K562 (cell line): ENCODE data around the gene NACC1. TPM values are rescaled to one million over a fixed set of nuclear protein-coding genes. Genes with fewer than 3 reads are reported as not detected.
A peak's percentile ranks its signal among the peaks of the same experiment; 100 is the strongest.

ENCODE experiments used
- CBX8 ChIP-seq: fragments of 200-600 bp; sonication (generic); IDR thresholded peaks from 2 replicates; pipeline ENCODE4 v1.6.1; 2012; ENCODE audit warnings: borderline replicate concordance, mixed run types, low read depth, mild to moderate bottlenecking, moderate library complexity, mixed read lengths, low read length, control low read depth, inconsistent platforms; ENCODE audit not compliant: poor library complexity, severe bottlenecking; ENCODE audit errors: extremely low read depth
- CREBBP ChIP-seq: IDR thresholded peaks from one replicate; pipeline ENCODE4 v1.6.1; 2012; ENCODE audit warnings: low read depth, mild to moderate bottlenecking, control low read depth, inconsistent platforms, low read length
- DDX20 ChIP-seq: fragments of 450-650 bp; IDR thresholded peaks from 2 replicates; pipeline ENCODE4 v1.6.1; 2016; ENCODE audit warnings: missing genetic modification characterization, low read depth, mild to moderate bottlenecking, missing compliant biosample characterization, moderate library complexity
- HDAC2 ChIP-seq: fragments of 450-650 bp; IDR thresholded peaks from 2 replicates; pipeline ENCODE4 v1.6.1; 2016; ENCODE audit warnings: mild to moderate bottlenecking
- KDM2B ChIP-seq: fragments of 250-450 bp; sonication (Bioruptor Pico); IDR thresholded peaks from 2 replicates; pipeline ENCODE4 v1.8.0; 2021; ENCODE audit warnings: mild to moderate bottlenecking, moderate library complexity
- KDM5B ChIP-seq: fragments of 200-600 bp; sonication (generic); IDR thresholded peaks from 2 replicates; pipeline ENCODE4 v1.6.1; 2012; ENCODE audit warnings: low read depth, mild to moderate bottlenecking, moderate library complexity, low read length, control low read depth, inconsistent platforms; ENCODE audit not compliant: insufficient replicate concordance
- KHSRP ChIP-seq: fragments of 450-650 bp; IDR thresholded peaks from 2 replicates; pipeline ENCODE4 v1.6.1; 2017
- NFE2 ChIP-seq: IDR thresholded peaks from 2 replicates; pipeline ENCODE4 v1.6.1; 2014; ENCODE audit warnings: antibody characterized with exemption, low read depth
- NFIC ChIP-seq: fragments of 450-650 bp; IDR thresholded peaks from 2 replicates; pipeline ENCODE4 v1.6.1; 2017; ENCODE audit warnings: mild to moderate bottlenecking, inconsistent platforms
- OTX1 ChIP-seq: fragments of 450-650 bp; formaldehyde crosslinking; IDR thresholded peaks from 2 replicates; pipeline ENCODE4 v1.4.0; 2022; ENCODE audit warnings: mild to moderate bottlenecking
- PHF21A ChIP-seq: fragments of 450-650 bp; IDR thresholded peaks from 2 replicates; pipeline ENCODE4 v1.6.1; 2017; ENCODE audit warnings: low read depth, borderline replicate concordance
- PHTF2 ChIP-seq: fragments of 250-450 bp; sonication (Bioruptor Pico); IDR thresholded peaks from 2 replicates; pipeline ENCODE4 v1.5.0; 2021; ENCODE audit warnings: mild to moderate bottlenecking
- WHSC1 ChIP-seq: IDR thresholded peaks from one replicate; pipeline ENCODE4 v1.6.1; 2012; ENCODE audit warnings: low read length, control low read depth, inconsistent platforms
- ZFP36 ChIP-seq: fragments of 150-350 bp; IDR thresholded peaks from 2 replicates; pipeline ENCODE4 v1.6.1; 2018; ENCODE audit warnings: low read length, low read depth; ENCODE audit not compliant: partially characterized antibody
- ZNF140 ChIP-seq: fragments of 250-450 bp; sonication (Bioruptor Pico); IDR thresholded peaks from 2 replicates; pipeline ENCODE4 v1.8.0; 2021; ENCODE audit warnings: moderate library complexity, mild to moderate bottlenecking, inconsistent platforms
- ZNF184 ChIP-seq: sonication (generic); formaldehyde crosslinking; IDR thresholded peaks from 2 replicates; pipeline ENCODE4 v1.5.0; 2020; ENCODE audit warnings: missing genetic modification reagents
- ZNF561 ChIP-seq: fragments of 450-650 bp; formaldehyde crosslinking; conservative IDR thresholded peaks from 2 replicates; pipeline ENCODE4 v1.4.0; 2020; ENCODE audit warnings: mild to moderate bottlenecking, moderate library complexity
- polyA plus RNA-seq, 8 experiments: library from polyadenylated mRNA; depleted of rRNA in 4 of 8; stranded (reverse) in 5 of 8; unstranded in 3 of 8; fragments of >200 nt; fragmentation: Nextera tagmentation in 2 of 8; fragmentation: Illumina TruSeq in 1 of 8; extraction: Ambion mirVana in 2 of 8; extraction: Trizol in 1 of 8; gene quantifications; 2 replicates each; pipeline versions ENCODE4 v1.2.1 to v1.2.3, GENCODE V29; 2011 to 2014; ENCODE audit warnings: inconsistent platforms in 1 of 8, missing spikeins in 1 of 8
- total RNA-seq, 7 experiments: library from RNA; depleted of rRNA in 6 of 7; stranded (reverse); fragments of >200 nt in 6 of 7; fragmentation: Illumina TruSeq in 2 of 7; extraction: Trizol in 2 of 7; gene quantifications; 2 replicates each; pipeline versions ENCODE4 v1.2.1 to v1.2.3, GENCODE V29; 2011 to 2021; ENCODE audit warnings: low replicate concordance in 1 of 7
- TF ChIP-seq, protein P1 (sequence below): sonication (generic); formaldehyde crosslinking; IDR thresholded peaks from 2 replicates; pipeline ENCODE4 v1.8.1; 2023; ENCODE audit warnings: mild to moderate bottlenecking, missing genetic modification reagents, moderate library complexity
- TF ChIP-seq, protein P2 (sequence below): sonication (generic); formaldehyde crosslinking; IDR thresholded peaks from 2 replicates; pipeline ENCODE4 v1.8.0; 2023; ENCODE audit warnings: mild to moderate bottlenecking, missing genetic modification reagents
- TF ChIP-seq, protein P3 (sequence below): sonication (generic); formaldehyde crosslinking; IDR thresholded peaks from 2 replicates; pipeline ENCODE4 v1.8.1; 2023; ENCODE audit warnings: mild to moderate bottlenecking, missing genetic modification reagents
- TF ChIP-seq, protein P4 (sequence below): fragments of 250-450 bp; sonication (Bioruptor Pico); IDR thresholded peaks from 2 replicates; pipeline ENCODE4 v1.5.0; 2021

The NACC1 gene
- total and polyA plus RNA-seq, 9 of the 15 experiments (the other 6 are each of a cell fraction or from before 2014, with no cell fraction given), result 0.04 to 96.6 (median 25.8) TPM

DNA sequence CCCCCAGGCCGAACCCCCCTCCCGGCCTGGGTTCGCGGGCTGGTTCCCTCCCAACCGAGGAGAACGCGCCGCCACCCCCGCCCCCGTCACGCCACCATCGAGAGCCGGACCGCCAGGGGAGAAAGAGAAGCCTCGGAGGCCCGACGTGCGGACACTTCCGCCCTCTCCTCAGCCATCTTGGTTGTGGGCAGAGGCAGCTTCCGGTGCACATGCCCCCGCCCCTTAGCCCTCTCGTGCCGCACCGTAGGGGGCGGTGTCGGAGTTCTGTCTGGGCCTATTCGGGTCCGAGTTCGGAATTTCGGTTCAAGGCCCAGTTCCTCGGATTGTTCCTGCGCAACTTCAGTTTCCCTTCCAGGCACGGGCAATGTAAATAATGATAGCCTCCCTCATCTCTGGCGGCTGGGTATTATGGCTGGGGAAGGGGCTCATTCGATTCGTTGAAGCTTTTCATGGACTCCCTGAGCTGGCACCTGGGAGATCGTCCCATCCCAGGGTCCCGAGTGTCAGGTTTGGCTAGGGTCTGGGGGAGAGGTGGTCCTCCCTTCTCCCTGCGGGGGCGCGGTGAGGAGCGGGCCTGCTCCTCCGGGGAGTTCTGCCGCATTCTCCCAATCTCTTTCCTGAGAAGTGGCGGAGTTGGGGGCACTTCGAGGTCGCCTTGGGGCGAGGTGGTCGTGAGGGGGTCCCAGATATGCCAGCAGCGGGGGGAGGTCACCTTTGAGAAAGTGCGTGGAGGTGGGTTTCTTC, 32.3 kb downstream of the NACC1 start, which contains the start of the genes IER2 and STX10 (continued):
- TF ChIP-seq ZNF184 (CRISPR knock-in tag) (no peak), DDX20 (tag) (no peak), NFE2 (no peak), CREBBP (no peak), CBX8 (no peak), ZFP36 (no peak), KDM2B (CRISPR knock-in tag) (no peak), NFIC (peak; percentile 39; the same call in 1 of the 2 replicates), ZNF561 (CRISPR knock-in tag) (no peak), ZNF140 (CRISPR knock-in tag) (no peak), PHTF2 (CRISPR knock-in tag) (no peak), PHF21A (0 out of 2 replicates have a peak, but pooled peaks have one; percentile 21), KHSRP (no peak), HDAC2 (no peak; the same call in 1 of the 2 replicates), OTX1 (CRISPR knock-in tag) (no peak), WHSC1 (no peak), KDM5B (peak; percentile 31)
- TF ChIP-seq, protein P1, sequence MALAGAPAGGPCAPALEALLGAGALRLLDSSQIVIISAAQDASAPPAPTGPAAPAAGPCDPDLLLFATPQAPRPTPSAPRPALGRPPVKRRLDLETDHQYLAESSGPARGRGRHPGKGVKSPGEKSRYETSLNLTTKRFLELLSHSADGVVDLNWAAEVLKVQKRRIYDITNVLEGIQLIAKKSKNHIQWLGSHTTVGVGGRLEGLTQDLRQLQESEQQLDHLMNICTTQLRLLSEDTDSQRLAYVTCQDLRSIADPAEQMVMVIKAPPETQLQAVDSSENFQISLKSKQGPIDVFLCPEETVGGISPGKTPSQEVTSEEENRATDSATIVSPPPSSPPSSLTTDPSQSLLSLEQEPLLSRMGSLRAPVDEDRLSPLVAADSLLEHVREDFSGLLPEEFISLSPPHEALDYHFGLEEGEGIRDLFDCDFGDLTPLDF (CRISPR knock-in tag), result no peak
- TF ChIP-seq, protein P2, sequence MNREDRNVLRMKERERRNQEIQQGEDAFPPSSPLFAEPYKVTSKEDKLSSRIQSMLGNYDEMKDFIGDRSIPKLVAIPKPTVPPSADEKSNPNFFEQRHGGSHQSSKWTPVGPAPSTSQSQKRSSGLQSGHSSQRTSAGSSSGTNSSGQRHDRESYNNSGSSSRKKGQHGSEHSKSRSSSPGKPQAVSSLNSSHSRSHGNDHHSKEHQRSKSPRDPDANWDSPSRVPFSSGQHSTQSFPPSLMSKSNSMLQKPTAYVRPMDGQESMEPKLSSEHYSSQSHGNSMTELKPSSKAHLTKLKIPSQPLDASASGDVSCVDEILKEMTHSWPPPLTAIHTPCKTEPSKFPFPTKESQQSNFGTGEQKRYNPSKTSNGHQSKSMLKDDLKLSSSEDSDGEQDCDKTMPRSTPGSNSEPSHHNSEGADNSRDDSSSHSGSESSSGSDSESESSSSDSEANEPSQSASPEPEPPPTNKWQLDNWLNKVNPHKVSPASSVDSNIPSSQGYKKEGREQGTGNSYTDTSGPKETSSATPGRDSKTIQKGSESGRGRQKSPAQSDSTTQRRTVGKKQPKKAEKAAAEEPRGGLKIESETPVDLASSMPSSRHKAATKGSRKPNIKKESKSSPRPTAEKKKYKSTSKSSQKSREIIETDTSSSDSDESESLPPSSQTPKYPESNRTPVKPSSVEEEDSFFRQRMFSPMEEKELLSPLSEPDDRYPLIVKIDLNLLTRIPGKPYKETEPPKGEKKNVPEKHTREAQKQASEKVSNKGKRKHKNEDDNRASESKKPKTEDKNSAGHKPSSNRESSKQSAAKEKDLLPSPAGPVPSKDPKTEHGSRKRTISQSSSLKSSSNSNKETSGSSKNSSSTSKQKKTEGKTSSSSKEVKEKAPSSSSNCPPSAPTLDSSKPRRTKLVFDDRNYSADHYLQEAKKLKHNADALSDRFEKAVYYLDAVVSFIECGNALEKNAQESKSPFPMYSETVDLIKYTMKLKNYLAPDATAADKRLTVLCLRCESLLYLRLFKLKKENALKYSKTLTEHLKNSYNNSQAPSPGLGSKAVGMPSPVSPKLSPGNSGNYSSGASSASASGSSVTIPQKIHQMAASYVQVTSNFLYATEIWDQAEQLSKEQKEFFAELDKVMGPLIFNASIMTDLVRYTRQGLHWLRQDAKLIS (CRISPR knock-in tag), result peak; percentile 6; the same call in 1 of the 2 replicates
- TF ChIP-seq, protein P3, sequence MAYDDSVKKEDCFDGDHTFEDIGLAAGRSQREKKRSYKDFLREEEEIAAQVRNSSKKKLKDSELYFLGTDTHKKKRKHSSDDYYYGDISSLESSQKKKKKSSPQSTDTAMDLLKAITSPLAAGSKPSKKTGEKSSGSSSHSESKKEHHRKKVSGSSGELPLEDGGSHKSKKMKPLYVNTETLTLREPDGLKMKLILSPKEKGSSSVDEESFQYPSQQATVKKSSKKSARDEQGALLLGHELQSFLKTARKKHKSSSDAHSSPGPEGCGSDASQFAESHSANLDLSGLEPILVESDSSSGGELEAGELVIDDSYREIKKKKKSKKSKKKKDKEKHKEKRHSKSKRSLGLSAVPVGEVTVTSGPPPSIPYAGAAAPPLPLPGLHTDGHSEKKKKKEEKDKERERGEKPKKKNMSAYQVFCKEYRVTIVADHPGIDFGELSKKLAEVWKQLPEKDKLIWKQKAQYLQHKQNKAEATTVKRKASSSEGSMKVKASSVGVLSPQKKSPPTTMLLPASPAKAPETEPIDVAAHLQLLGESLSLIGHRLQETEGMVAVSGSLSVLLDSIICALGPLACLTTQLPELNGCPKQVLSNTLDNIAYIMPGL (CRISPR knock-in tag), result no peak
- TF ChIP-seq, protein P4, sequence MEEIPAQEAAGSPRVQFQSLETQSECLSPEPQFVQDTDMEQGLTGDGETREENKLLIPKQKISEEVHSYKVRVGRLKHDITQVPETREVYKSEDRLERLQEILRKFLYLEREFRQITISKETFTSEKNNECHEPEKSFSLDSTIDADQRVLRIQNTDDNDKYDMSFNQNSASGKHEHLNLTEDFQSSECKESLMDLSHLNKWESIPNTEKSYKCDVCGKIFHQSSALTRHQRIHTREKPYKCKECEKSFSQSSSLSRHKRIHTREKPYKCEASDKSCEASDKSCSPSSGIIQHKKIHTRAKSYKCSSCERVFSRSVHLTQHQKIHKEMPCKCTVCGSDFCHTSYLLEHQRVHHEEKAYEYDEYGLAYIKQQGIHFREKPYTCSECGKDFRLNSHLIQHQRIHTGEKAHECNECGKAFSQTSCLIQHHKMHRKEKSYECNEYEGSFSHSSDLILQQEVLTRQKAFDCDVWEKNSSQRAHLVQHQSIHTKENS (CRISPR knock-in tag), result no peak
